Activated CD8-positive, alpha-beta memory T cell treated with anti-CD3 and anti-CD28 coated beads, Interleukin-2, amount 10 ng/mL, durations not matched to agents 7 days and 5 days (primary cell): Measurements from ENCODE around the gene CER1. TPM values are rescaled to one million over a fixed set of nuclear protein-coding genes. Genes with fewer than 3 reads are reported as not detected.

ENCODE experiments used
- ATAC-seq: fragments of 150-1000 bp; cut with Tn5 transposase; one replicate; pipeline ENCODE4 v1.10.0; 2021; ENCODE audit warnings: moderate library complexity
- CTCF ChIA-PET: fragments of 350-600 bp; sonication (Branson Sonifier 250); formaldehyde crosslinking; loops from one replicate; lab custom pipeline; 2021; ENCODE audit warnings: antibody characterized with exemption; lab: Charles Lee
- DNase-seq: peaks from one replicate; pipeline ENCODE4 v3.0.0-alpha.2; 2020
- H3K27ac Mint-ChIP-seq: one replicate; pipeline ENCODE4 v1.8.0; 2021; ENCODE audit warnings: mild to moderate bottlenecking, mixed read lengths
- H3K27me3 Mint-ChIP-seq: one replicate; pipeline ENCODE4 v1.8.0; 2021; ENCODE audit warnings: mixed read lengths
- H3K36me3 Mint-ChIP-seq: one replicate; pipeline ENCODE4 v1.8.0; 2021; ENCODE audit warnings: mild to moderate bottlenecking, mixed read lengths
- H3K4me1 Mint-ChIP-seq: one replicate; pipeline ENCODE4 v1.8.0; 2021; ENCODE audit warnings: mixed read lengths
- H3K4me3 Mint-ChIP-seq: one replicate; pipeline ENCODE4 v1.8.0; 2021; ENCODE audit warnings: mild to moderate bottlenecking, moderate library complexity, mixed read lengths
- H3K9me3 Mint-ChIP-seq: one replicate; pipeline ENCODE4 v1.8.0; 2022; ENCODE audit warnings: low read depth, mixed read lengths
- total RNA-seq, 2 experiments: library from RNA; stranded (reverse); gene quantifications; one replicate each; pipeline ENCODE4 v1.2.3, GENCODE V29; 2021

Gene CER1
- total RNA-seq, 2 experiments from 2014 or later = not detected

DNA sequence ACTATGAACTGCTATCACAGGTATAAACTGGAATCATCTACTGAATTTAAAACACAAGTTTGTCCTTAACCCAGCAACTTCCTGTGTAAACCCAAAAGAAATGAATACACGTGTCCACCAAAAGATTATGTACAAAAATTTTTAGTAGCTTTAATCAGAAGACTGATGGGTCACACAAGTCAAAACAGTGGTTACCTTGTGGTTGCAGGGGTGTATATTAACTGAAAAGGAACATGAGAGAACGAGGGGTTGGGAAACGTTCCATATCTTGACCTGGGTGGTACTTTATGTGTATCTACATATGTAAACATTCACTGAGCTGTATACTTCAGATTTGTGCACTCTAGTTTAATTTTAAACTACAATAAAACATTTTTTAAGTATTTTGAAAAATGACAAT, 47.9 kb downstream of the CER1 start:
- DNase-seq (no peak), ATAC-seq (no peak)
- CTCF ChIA-PET = interaction anchor here (1.2 kb wide), 1 partner anchor 23 kb away, joined by 3 read pairs; no protein-coding TSS in a partner anchor
- Mint-ChIP-seq H3K36me3 (peaks cover 34% of the 10 kb centered on the region), H3K4me1 (peaks cover 15% of the 10 kb centered on the region), H3K27me3 (no peaks in the 10 kb centered on the region), H3K9me3 (no peaks in the 10 kb centered on the region), H3K4me3 (no peak overlapping the region), H3K27ac (peak overlapping the region; percentile 44)

- CTCF ChIA-PET = no interaction called here
- no peak overlapping the region for H3K4me3 Mint-ChIP-seq
- ATAC-seq (peak; percentile 30), DNase-seq (no peak)
- peaks cover 24% of the 10 kb centered on the region for H3K36me3 Mint-ChIP-seq
- no peaks in the 10 kb centered on the region for H3K9me3 Mint-ChIP-seq
- H3K27me3 Mint-ChIP-seq = no peaks in the 10 kb centered on the region
- H3K27ac Mint-ChIP-seq = peak overlapping the region; percentile 52
- peaks cover 13% of the 10 kb centered on the region for H3K4me1 Mint-ChIP-seq
These were observed 51.2 kb downstream of the CER1 start for GRCh38 chr9:14671377-14671776.

DNA sequence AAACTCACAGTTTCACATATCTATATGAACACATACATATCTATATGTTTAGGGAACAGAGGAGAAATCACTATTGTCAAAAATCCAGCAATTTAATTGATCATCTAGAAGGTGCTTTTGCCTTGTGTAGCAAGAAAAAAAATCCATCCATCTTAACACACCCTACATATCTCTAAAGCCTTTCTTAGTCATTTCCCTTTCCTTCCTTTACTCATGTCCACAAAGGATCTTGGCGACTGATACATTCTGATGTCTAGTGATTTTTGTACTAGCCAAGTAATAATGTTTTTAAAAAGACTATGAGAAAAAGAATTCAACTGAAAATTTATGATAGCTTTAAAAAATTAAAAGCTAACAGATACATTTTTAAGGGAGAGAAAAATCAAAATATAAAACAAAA, 51.8 kb downstream of the CER1 start:
- H3K27me3 Mint-ChIP-seq = no peaks in the 10 kb centered on the region
- DNase-seq (no peak), ATAC-seq (peak; percentile 51)
- H3K9me3 Mint-ChIP-seq = no peaks in the 10 kb centered on the region
- peaks cover 13% of the 10 kb centered on the region for H3K4me1 Mint-ChIP-seq
- H3K27ac Mint-ChIP-seq = peak overlapping the region; percentile 52
- peaks cover 21% of the 10 kb centered on the region for H3K36me3 Mint-ChIP-seq
- H3K4me3 Mint-ChIP-seq = no peak overlapping the region
- CTCF ChIA-PET = no interaction called here

Other genes with a start within 250 kb of the CER1 start
- 10 to 100 TPM in 1 of 2 experiments, 1 to 10 TPM in 1; 9.8 to 10.2 TPM for gene ZDHHC21, start 29.3 kb downstream of the CER1 start, total RNA-seq
- not detected for gene FREM1, start 187.7 kb upstream of the CER1 start, total RNA-seq